Heart right ventricle (tissue), 16 donors: ENCODE data around the gene PLCL2. TPM values are rescaled to one million over a fixed set of nuclear protein-coding genes. Genes with fewer than 3 reads are reported as not detected.

Source experiments
- ATAC-seq, 8 donors: fragments of 200-7000 bp; cut with Tn5 transposase; one replicate each; pipeline ENCODE4 v1.9.1; 2020; ENCODE audit warnings: mild to moderate bottlenecking in 8 of 8, moderate library complexity in 8 of 8, moderate number of reproducible peaks in 1 of 8
- DNase-seq, 2 donors: peaks; one replicate each; pipeline ENCODE4 v3.0.0-alpha.2; 2020
- H3K27ac ChIP-seq, 10 donors: fragments of 200-600 bp; sonication (generic) in 2 of 10; one replicate each; pipeline versions ENCODE4 v1.5.0 to v1.8.0; 2020 to 2022; ENCODE audit warnings: mild to moderate bottlenecking in 3 of 10
- H3K27me3 ChIP-seq, 7 donors: fragments of 200-600 bp; one replicate each; pipeline ENCODE4 v1.8.0; 2021 to 2022; ENCODE audit warnings: mild to moderate bottlenecking in 2 of 7
- H3K36me3 ChIP-seq, 9 donors: fragments of 200-600 bp; sonication (generic) in 1 of 9; one replicate each; pipeline versions ENCODE4 v1.5.0 to v1.8.0; 2020 to 2022; ENCODE audit warnings: mild to moderate bottlenecking in 2 of 9
- H3K4me1 ChIP-seq, 9 donors: fragments of 200-600 bp; sonication (generic) in 1 of 9; one replicate each; pipeline versions ENCODE4 v1.5.0 to v1.8.0; 2020 to 2022; ENCODE audit warnings: mild to moderate bottlenecking in 4 of 9
- H3K4me3 ChIP-seq, 10 donors: fragments of 200-600 bp; sonication (generic) in 2 of 10; one replicate each; pipeline versions ENCODE4 v1.5.0 to v1.8.0; 2020 to 2022; ENCODE audit warnings: mild to moderate bottlenecking in 7 of 10, moderate library complexity in 2 of 10
- H3K9me3 ChIP-seq, 11 donors: fragments of 200-600 bp in 10 of 11; sonication (generic) in 2 of 11; one replicate each; pipeline versions ENCODE4 v1.5.0 to v1.8.0; 2013 to 2022; ENCODE audit warnings: mild to moderate bottlenecking in 2 of 11, control low read depth in 1 of 11, moderate library complexity in 1 of 11
- WGBS, 2 donors: extraction: QIAGEN DNeasy Blood & Tissue Kit; methylation state at CpG; one replicate each; pipeline ENCODE4 v1.1.7; 2013; ENCODE audit warnings: inconsistent platforms in 1 of 2; 5-methylcytosine and 5-hydroxymethylcytosine counted together
- intact Hi-C, 10 donors: fragments of 100-400 bp; cut with DNase I; formaldehyde crosslinking; loops; one replicate each; pipeline versions ENCODE4 v1.11.1 to v1.14.2; 2022
- polyA plus RNA-seq, 2 donors: library from polyadenylated mRNA; stranded (reverse); fragments of 200-250 nt; gene quantifications; one replicate each; pipeline ENCODE4 v1.2.3, GENCODE V29; 2013
- total RNA-seq, 10 donors: library from RNA; stranded (reverse); fragmentation: NEBNext Ultra II Directional in 3 of 10; extraction: Animal tissue kit (Norgen Biotek cat#: 25700) in 3 of 10; gene quantifications; one replicate each; pipeline versions ENCODE4 v1.2.1 to v1.2.4, GENCODE V29; 2021 to 2023
- TF ChIP-seq, protein P1 (sequence below), 9 donors: fragments of 200-600 bp; sonication (generic) in 2 of 9; IDR thresholded peaks; one replicate each; pipeline versions ENCODE4 v1.5.0 to v1.8.0; 2021 to 2022; ENCODE audit warnings: antibody characterized with exemption in 9 of 9, mild to moderate bottlenecking in 5 of 9, moderate library complexity in 1 of 9
- donor health status: Arrhythmogenic right ventricular cardiomyopathy.
- donor health status: ischemic (EF 13 %, LVEDD 7.1; RV severe dilation, severe dysfunction).
- donor health status: healthy with polysubstance abuse.
- donor health status: DM: no; HTN: yes; CAD: no.
- donor health status: DM: no; HTN: no; CAD: no.
- donor health status: ischemic (EF 25% LVEDD 6.9; RV normal size, moderate dysfunction).
- donor health status: ischemic (EF 25% LVEDD 5.7; RV mildly dilated, moderate dysfunction).
- donor health status: healthy.
- donor health status: DM: yes; HTN: yes; CAD: no.
- donor health status: Ischemic cardiomyopathy.
- donor health status: ischemic (EF 35%, LVEDD 5.7; RV mildly dilated, moderate dysfunction).
- donor health status: nonischemic (EF 11% LVEDD 7.7; RV severe dilation, severe dysfunction).
- donor health status: DM: yes; HTN: yes; CAD: no.
- donor health status: PGD.
- donor health status: ischemic (EF 29% LVEDD 5.4; RV normal size, mild dysfunction).
- donor health status: nonischemic (EF 23%, LVEDD 6.1; RV moderate dilation, normal function).

The PLCL2 gene
- total and polyA plus RNA-seq, 12 donors, result 8.7 to 79.8 (median 53.0) TPM

DNA sequence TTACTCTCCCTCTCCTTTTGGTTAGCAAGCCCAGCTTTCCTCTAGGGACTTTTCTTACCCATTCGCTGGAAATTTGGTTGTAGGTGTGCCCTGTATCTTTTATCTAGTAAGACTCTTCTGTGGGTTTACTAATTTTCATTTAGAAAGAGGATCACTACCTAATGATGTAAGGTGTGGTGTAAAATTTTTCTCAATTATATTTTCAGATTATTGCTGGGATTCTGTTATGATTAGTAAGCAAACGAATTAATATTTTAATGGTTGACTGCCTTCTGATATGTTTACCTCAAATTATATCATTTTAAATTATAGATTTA is 28.5 kb downstream of the PLCL2 start:
- TF ChIP-seq, protein P1, sequence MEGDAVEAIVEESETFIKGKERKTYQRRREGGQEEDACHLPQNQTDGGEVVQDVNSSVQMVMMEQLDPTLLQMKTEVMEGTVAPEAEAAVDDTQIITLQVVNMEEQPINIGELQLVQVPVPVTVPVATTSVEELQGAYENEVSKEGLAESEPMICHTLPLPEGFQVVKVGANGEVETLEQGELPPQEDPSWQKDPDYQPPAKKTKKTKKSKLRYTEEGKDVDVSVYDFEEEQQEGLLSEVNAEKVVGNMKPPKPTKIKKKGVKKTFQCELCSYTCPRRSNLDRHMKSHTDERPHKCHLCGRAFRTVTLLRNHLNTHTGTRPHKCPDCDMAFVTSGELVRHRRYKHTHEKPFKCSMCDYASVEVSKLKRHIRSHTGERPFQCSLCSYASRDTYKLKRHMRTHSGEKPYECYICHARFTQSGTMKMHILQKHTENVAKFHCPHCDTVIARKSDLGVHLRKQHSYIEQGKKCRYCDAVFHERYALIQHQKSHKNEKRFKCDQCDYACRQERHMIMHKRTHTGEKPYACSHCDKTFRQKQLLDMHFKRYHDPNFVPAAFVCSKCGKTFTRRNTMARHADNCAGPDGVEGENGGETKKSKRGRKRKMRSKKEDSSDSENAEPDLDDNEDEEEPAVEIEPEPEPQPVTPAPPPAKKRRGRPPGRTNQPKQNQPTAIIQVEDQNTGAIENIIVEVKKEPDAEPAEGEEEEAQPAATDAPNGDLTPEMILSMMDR (IDR thresholded peaks at IDR 0.05), result no peak
- Histone ChIP-seq H3K27ac (no peak overlapping the region), H3K36me3 (no peaks in the 10 kb centered on the region), H3K27me3 (no peaks in the 10 kb centered on the region), H3K4me3 (no peak overlapping the region), H3K4me1 (peaks cover 2 to 84% (median 65%) of the 10 kb centered on the region in 9 donors), H3K9me3 (no peaks in the 10 kb centered on the region)
- DNase-seq (no peak), ATAC-seq (no peak)
- intact Hi-C loops, result no loop called here
- WGBS, 2 donors, result 89 to 93% methylated on average over 2 of the region's 2 CpGs

DNA sequence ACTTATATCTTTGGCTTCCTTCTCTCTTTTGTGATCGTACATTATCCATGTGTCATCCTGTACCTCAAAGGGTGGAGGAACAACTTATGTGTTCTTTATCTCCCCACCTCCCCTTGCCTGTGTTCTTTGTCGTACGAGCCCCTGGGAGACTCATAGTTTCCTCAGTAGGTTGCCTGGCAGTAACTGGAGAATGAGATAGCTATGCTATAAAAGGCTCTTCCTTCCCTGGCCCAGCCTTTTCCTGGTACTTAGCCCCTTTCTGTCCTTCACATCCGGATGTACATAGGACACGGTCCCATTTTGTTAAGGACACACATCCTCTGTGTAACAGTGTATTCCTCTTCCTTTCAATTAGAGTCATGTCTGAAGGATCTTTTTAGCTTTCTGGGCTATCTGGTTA is 32.1 kb downstream of the PLCL2 start:
- DNase-seq, result peak in 1 of 2 donors; percentile 37
- 14 to 20% methylated on average over 5 of the region's 5 CpGs for WGBS, 2 donors
- intact Hi-C loops, result no loop called here
- H3K27ac ChIP-seq, result peak overlapping the region in 8 of 10 donors; percentile 17 to 79 (median 44)
- no peaks in the 10 kb centered on the region for H3K36me3 ChIP-seq
- TF ChIP-seq, protein P1 (IDR thresholded peaks at IDR 0.05), result no peak
- H3K4me1 ChIP-seq, result peaks cover 2 to 71% (median 54%) of the 10 kb centered on the region in 9 donors
- no peaks in the 10 kb centered on the region for H3K9me3 ChIP-seq
- ATAC-seq, result peak; percentile 69 to 95 (median 92)
- no peak overlapping the region for H3K4me3 ChIP-seq
- H3K27me3 ChIP-seq, result no peaks in the 10 kb centered on the region

DNA sequence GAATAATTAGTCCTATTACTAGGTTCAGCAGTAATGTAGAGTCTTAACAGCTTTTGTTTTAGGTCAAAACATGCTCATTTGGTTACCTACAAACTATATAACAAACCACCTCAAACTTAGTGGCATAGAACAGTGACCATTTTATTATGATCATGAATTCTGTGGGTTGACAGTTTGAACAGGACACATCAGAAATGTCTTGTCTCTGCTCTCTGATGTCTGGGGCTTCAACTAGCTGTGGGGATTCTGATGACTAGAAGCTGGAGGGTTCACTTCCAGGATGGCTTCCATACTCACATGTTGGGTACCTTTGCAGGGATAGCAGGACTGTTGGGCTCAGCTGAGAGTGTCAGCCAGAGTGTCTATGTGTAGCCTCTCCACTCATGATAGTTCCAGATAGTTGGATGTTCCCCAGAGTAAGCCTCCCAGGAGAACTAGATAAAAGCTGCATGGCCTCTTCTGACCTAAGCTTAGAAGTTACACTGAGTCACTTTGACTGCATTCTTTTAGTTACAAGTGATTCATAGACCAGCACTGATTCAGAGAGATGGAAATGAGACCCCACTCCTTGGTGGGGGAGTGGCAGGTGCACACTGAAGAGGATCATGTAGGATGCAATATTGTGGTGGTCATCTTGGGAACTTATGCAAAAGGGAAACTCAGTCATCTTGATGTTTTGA is 32.6 kb downstream of the PLCL2 start:
- intact Hi-C loops, result no loop called here
- Histone ChIP-seq H3K9me3 (no peaks in the 10 kb centered on the region), H3K27me3 (no peaks in the 10 kb centered on the region), H3K27ac (peak overlapping the region in 8 of 10 donors; percentile 17 to 79 (median 44)), H3K4me1 (peaks cover 2 to 73% (median 55%) of the 10 kb centered on the region in 9 donors), H3K4me3 (no peak overlapping the region), H3K36me3 (no peaks in the 10 kb centered on the region)
- ATAC-seq (peak in 7 of 8 donors; percentile 27 to 83 (median 66)), DNase-seq (no peak)
- TF ChIP-seq, protein P1 (IDR thresholded peaks at IDR 0.05), result no peak

DNA sequence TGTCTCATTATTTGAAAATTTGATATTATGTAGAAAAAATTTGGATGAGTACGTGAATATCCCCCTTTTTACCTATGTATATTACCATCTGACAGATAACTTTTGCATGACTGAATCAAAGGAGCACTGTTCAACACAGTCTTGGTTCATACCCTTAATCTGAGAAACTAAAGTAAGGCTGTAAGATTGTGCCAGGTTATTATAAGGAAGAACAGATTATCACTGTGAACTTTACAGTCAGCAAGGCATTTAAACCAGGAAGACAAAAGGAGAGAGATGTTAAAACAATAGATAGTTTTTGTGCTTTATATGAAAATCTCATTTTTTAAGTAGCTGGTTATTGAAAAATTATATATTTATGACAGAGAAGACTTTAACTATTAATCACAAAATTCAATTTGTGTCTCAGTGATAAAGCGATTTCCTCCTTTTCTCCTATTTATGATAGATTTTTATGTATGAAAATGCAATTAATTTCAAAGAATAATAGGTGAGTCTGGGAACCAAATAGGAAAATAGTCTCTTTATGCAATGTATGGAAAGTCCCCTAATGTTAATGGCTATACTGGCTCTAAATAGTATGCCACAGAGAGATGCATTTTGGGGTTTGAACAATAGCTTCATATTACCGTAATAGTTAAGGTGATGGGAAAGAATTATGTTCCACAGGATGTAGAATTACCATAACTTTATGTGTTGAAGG is 33.4 kb downstream of the PLCL2 start:
- ATAC-seq, result no peak
- no peaks in the 10 kb centered on the region for H3K9me3 ChIP-seq
- no peak overlapping the region for H3K4me3 ChIP-seq
- intact Hi-C loops, result no loop called here
- peak overlapping the region in 4 of 10 donors; percentile 36 to 79 (median 52) for H3K27ac ChIP-seq
- H3K27me3 ChIP-seq, result no peaks in the 10 kb centered on the region
- WGBS, 2 donors, result 78 to 82% methylated on average over 3 of the region's 3 CpGs
- TF ChIP-seq, protein P1 (IDR thresholded peaks at IDR 0.05), result no peak
- peaks cover 2 to 73% (median 55%) of the 10 kb centered on the region in 9 donors for H3K4me1 ChIP-seq
- no peaks in the 10 kb centered on the region for H3K36me3 ChIP-seq
- no peak for DNase-seq
